Epithelial cell of proximal tubule (primary cell): ENCODE measurements around the gene RPTN. TPM values are rescaled to one million over a fixed set of nuclear protein-coding genes. Genes with fewer than 3 reads are reported as not detected.

Experiments
- DNase-seq: peaks from one replicate; pipeline ENCODE4 v3.0.0-alpha.2; 2011; ENCODE audit warnings: low read depth
- H3K4me3 ChIP-seq: 2 replicates; pipeline ENCODE4 v1.5.1; 2011; ENCODE audit warnings: low read depth, mild to moderate bottlenecking, low read length
- total RNA-seq: library from RNA; depleted of rRNA; stranded (reverse); fragments of >200 nt; gene quantifications from 2 replicates; pipeline ENCODE4 v1.2.3, GENCODE V29; 2015
- TF ChIP-seq, protein P1 (sequence below): conservative IDR thresholded peaks from 2 replicates; pipeline ENCODE4 v1.5.1; 2012; ENCODE audit warnings: low read depth, mild to moderate bottlenecking, low read length

The RPTN gene, protein sequence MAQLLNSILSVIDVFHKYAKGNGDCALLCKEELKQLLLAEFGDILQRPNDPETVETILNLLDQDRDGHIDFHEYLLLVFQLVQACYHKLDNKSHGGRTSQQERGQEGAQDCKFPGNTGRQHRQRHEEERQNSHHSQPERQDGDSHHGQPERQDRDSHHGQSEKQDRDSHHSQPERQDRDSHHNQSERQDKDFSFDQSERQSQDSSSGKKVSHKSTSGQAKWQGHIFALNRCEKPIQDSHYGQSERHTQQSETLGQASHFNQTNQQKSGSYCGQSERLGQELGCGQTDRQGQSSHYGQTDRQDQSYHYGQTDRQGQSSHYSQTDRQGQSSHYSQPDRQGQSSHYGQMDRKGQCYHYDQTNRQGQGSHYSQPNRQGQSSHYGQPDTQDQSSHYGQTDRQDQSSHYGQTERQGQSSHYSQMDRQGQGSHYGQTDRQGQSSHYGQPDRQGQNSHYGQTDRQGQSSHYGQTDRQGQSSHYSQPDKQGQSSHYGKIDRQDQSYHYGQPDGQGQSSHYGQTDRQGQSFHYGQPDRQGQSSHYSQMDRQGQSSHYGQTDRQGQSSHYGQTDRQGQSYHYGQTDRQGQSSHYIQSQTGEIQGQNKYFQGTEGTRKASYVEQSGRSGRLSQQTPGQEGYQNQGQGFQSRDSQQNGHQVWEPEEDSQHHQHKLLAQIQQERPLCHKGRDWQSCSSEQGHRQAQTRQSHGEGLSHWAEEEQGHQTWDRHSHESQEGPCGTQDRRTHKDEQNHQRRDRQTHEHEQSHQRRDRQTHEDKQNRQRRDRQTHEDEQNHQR
- total RNA-seq: not detected in 2 replicates

DNA sequence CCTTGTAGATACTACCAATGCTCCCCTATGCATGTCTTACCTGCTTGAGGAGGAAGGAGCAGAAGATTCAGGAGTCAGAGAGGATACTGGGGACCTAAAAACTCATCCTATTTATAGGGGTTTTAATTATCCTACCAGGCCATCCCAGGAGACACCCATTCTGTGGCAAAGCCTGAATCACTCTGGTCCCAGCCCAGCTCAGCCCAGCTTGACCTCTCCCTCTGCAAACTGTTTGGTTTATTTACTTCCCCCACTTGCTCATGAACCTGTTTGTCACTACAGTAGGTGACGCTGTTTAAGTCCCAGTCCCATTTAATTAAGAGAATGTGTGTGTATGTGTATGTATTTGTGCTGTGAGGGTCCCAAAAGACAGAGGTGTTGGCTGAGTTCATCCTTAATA is at the start of gene RPTN:
Gene RPTN (minus strand): TSS at position 85 of the 400 bp plus-strand sequence. CDS start 1,339 bp downstream, outside the sequence.
- TF ChIP-seq, protein P1, sequence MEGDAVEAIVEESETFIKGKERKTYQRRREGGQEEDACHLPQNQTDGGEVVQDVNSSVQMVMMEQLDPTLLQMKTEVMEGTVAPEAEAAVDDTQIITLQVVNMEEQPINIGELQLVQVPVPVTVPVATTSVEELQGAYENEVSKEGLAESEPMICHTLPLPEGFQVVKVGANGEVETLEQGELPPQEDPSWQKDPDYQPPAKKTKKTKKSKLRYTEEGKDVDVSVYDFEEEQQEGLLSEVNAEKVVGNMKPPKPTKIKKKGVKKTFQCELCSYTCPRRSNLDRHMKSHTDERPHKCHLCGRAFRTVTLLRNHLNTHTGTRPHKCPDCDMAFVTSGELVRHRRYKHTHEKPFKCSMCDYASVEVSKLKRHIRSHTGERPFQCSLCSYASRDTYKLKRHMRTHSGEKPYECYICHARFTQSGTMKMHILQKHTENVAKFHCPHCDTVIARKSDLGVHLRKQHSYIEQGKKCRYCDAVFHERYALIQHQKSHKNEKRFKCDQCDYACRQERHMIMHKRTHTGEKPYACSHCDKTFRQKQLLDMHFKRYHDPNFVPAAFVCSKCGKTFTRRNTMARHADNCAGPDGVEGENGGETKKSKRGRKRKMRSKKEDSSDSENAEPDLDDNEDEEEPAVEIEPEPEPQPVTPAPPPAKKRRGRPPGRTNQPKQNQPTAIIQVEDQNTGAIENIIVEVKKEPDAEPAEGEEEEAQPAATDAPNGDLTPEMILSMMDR: no peak

DNA sequence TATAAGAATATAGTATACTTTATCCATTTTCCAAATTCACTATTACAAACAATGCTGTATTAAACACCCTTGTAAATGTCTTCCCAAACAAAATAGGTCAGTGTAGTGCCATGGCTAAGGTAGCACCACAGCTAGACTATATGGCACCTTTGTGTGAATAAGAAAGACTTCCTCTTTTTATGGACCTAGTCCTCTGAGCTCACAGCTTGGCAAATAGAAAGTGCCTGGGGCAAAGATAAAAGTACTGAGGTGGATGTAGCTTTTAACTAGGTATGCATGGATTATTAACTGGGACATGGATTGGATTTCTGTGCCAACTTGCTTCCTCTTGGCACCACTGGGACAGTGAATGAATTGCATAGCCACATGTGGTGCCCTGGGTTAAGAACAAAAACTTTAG is 40.0 kb upstream of the RPTN start:
- TF ChIP-seq, protein P1: no peak
- H3K4me3 ChIP-seq: no peak overlapping the region
- no peak for DNase-seq

More for the DNA sequence above, at the start of gene RPTN:
- no peak for DNase-seq
- H3K4me3 ChIP-seq: no peak within 1 kb of the TSS

DNA sequence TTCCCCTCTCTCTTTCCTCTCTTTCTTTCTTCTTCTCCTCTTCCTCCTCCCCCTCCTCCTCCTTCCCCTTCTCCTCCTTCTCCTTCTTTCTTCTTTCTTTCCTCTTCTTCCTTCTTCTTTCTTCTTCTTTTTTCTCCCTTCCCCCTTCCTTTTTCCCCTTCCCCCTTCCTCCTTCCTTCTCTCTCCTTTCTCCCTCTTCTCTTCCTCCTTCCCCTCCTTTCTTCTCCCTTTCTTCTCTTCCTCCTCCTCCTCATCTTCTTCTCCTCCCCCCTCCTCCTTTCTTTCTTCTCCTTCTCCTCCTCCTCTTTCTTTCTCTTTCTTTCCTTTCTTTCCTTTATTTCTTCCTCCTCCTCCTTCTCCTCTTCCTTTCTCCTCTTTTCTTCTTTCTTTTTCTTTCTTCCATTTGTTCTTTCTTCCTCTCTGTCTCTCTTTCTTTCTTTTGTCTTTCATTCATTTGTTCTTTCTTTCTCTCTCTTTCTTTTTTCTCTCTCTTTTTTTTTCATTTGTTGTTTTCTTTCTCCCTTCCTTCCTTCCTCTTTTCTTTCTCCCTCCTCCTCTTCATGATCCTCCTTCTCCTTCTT is 38.4 kb upstream of the RPTN start:
- no peak for DNase-seq
- TF ChIP-seq, protein P1: no peak
- no peak overlapping the region for H3K4me3 ChIP-seq

DNA sequence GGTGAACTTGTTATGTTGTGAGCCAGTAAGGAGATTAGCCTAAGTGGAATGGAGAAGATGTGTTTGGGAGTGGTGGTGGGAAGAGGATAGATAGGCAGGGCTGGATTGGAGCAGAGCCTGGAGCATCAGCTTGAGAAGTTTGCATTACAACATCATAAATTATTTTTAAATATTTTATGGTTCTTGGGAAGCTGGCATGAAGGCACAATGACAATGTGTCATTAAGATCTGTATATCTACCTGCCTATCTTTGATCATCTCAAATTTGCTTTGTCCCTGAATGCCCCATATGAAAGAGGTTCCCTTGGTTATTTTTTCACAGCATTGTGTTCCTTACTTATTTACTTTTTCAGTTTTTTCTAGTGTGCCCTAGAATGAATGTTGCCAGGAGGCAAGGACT is 32.7 kb upstream of the RPTN start:
- no peak for DNase-seq
- no peak overlapping the region for H3K4me3 ChIP-seq
- TF ChIP-seq, protein P1: no peak

DNA sequence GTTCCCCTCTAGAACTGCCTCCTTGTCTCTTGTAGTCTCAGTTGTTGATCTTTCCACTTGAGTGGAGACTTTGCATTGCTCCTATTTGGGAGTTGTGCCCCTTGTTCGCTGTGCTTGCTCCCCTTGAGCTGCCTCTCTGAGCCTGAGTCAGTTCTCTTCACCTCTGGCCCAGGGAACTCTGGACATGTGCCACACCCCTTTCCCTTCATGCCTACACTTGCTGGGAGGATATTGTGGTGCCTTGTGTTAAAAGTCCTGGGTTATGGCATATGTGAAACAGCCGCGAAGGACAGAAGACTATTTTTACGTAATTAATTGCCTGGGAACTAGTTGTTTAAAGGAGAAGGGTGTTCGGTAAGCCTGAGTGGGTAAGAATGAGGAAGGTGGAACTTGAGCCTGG is 32.2 kb upstream of the RPTN start:
- H3K4me3 ChIP-seq: no peak overlapping the region
- DNase-seq: no peak
- TF ChIP-seq, protein P1: no peak

DNA sequence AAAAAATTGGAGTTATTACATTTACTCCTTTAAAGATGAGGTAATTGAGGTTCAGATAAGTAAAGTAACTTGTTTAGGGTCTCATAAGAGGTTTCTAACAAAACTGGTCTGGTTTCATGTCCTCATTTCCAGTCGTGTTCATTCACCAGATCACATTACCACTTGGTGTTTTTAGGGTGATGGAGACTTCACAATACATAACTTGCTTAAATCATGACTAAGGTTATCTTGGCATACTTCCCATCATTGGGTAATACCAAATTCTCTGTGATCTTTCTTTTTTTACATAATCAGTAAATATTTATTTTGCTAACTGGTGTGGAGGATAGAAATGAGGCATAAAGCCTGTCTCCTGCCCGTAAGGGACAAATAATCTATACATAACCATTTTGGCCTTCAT is 31.6 kb upstream of the RPTN start:
- H3K4me3 ChIP-seq: no peak overlapping the region
- TF ChIP-seq, protein P1: no peak
- no peak for DNase-seq
